NCI-H1092 treated with DMSO at 0.1 percent for 48 hours (cell line): ENCODE data around the gene MUC22.

Experiments
- DNase-seq: peaks from one replicate; lab custom pipeline; 2025; lab: John Stamatoyannopoulos, UW

Gene MUC22

DNA sequence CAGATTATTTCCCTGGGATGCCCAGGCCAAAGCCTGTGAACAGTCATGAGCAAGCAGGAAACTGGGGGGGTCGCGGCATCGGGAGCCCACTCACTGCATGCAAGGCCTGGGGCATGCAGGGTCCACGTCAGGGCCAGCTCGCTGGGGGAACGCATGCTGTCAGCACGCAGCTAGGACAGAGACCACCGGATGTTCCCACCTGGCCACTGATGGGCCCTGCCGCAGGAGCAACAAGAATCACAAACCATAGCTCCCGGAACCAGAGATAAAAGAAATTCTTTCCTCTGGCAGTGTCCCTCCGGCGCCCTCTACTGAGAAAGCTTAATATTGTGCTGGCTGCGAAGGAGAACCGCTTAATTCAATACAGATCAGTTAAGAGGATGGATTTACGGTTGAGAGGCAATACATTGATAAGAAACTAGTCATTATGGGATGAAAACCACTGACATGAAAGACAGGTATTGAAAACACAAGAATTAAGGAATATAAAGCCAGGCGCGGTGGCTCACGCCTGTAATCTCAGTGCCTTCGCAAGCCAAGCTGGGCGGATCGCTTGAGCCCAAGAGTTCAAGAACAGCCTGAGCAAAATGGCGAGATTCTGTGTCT, 69.5 kb downstream of the MUC22 start:
- peak; percentile 57 for DNase-seq

DNA sequence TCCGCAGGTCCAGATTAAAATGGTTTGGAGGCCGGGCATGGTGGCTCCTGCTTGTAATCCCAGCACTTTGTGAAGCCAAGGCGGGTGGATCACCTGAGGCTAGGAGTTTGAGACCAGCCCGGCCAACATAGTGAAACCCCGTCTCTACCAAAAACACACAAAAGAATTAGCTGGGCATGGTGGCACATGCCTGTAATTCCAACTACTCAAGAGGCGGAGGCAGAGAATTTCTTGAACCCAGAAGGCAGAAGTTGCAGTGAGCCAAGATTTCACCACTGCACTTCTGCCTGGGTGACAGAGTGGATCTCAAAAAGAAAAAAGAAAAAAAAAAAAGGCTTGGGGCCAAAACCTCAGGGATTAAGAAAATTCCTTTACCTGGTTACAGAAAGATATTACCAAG, 71.6 kb downstream of the MUC22 start:
- DNase-seq: no peak

DNA sequence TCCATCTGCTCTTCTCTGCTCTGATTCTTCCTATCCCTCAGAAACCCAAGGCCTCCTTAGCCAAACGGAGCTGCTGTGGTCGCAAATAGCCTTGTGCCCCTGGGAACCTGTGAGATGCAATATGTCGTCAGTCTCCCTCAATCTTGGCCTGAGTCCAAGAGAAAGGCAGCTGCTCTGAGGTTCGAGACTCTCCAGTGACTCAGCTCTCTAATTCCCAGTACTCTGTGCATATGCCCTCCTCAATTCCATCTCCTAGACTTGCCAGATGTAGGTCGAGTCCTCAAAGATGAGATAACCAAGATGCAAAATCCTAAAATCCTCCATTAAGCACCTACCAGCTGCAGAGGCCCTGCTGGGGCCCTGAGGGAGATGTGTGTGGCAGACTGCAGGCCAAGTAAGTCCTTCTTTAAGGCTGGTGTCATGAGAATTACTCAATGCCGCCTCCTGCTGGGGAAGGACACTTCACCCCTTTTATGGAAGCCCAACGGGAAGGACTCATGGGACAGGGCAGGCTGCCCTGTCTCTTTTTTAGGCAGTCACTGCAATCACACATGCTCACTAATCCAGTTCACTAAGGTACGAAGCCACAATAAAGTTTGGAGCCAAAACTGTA, 73.6 kb downstream of the MUC22 start:
- DNase-seq: no peak
